NOMO-1 treated with dmso at 0.1 percent for 144 hours (cell line): ENCODE measurements around the gene WDR83.
"Not testable (repeated sequence)": the region's sequence is repeated elsewhere in the genome, so short reads cannot be mapped to it uniquely, and the experiment has no call there.

ENCODE experiments used
- DNase-seq: peaks from one replicate; lab custom pipeline; 2025; ENCODE audit not compliant: unreplicated experiment; lab: John Stamatoyannopoulos, UW

Gene WDR83

GRCh38 chr19:12711187-12711586, 44.6 kb downstream of the WDR83 start:
- no peak for DNase-seq

- DNase-seq: not testable (repeated sequence)
These were observed 45.5 kb downstream of the WDR83 start for GRCh38 chr19:12712077-12712476.

GRCh38 chr19:12713304-12713703, 46.7 kb downstream of the WDR83 start:
- not testable (repeated sequence) for DNase-seq

- no peak for DNase-seq
These were observed 48.5 kb downstream of the WDR83 start for GRCh38 chr19:12715102-12715501.

GRCh38 chr19:12715929-12716328, 49.3 kb downstream of the WDR83 start:
- no peak for DNase-seq

- DNase-seq: no peak
These were observed 53.7 kb downstream of the WDR83 start for GRCh38 chr19:12720296-12720695.

GRCh38 chr19:12720851-12721655, 54.4 kb downstream of the WDR83 start:
- DNase-seq: no peak

- peak; percentile 53 for DNase-seq
These were observed 55.3 kb downstream of the WDR83 start for GRCh38 chr19:12721656-12722565.

GRCh38 chr19:12722566-12723380, 56.2 kb downstream of the WDR83 start:
- peak; percentile 95 for DNase-seq

- no peak for DNase-seq
These were observed 56.7 kb downstream of the WDR83 start for GRCh38 chr19:12723381-12723640.

GRCh38 chr19:12723641-12724426, 57.2 kb downstream of the WDR83 start, which contains the start of gene TNPO2:
Gene TNPO2, minus strand, starts transcription at chr19:12723932. Its CDS starts 2,955 bp downstream, at chr19:12720977.
- DNase-seq: peak; percentile 47
